NCI-H2196 (cell line): ENCODE results near the gene PM20D1.
"Not testable (repeated sequence)": the region's sequence is repeated elsewhere in the genome, so short reads cannot be mapped to it uniquely, and the experiment has no call there.

Experiments used
- DNase-seq: peaks from one replicate; lab custom pipeline; 2025; ENCODE audit not compliant: unreplicated experiment; lab: John Stamatoyannopoulos, UW

The PM20D1 gene

DNA sequence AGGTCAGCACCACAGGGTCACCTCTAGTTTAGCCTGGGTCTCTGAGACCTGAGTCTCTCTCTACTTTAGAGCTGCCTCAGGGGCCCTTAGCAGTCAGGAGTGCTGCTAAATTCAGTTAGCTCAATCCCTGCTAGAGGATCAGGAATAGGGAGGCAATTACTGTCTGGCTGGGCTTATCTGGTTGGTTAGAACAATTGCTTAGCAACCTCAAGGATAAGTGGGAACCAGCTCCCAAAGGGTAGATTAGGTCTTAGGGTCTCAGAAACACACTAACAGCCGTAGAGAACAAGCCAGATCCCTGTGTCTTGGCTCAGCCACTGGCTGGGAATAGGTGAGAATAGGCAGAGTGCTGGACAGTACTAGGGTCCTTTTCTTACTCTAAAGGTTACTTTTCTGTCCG, 7.7 kb downstream of the PM20D1 start:
- DNase-seq, result no peak

DNA sequence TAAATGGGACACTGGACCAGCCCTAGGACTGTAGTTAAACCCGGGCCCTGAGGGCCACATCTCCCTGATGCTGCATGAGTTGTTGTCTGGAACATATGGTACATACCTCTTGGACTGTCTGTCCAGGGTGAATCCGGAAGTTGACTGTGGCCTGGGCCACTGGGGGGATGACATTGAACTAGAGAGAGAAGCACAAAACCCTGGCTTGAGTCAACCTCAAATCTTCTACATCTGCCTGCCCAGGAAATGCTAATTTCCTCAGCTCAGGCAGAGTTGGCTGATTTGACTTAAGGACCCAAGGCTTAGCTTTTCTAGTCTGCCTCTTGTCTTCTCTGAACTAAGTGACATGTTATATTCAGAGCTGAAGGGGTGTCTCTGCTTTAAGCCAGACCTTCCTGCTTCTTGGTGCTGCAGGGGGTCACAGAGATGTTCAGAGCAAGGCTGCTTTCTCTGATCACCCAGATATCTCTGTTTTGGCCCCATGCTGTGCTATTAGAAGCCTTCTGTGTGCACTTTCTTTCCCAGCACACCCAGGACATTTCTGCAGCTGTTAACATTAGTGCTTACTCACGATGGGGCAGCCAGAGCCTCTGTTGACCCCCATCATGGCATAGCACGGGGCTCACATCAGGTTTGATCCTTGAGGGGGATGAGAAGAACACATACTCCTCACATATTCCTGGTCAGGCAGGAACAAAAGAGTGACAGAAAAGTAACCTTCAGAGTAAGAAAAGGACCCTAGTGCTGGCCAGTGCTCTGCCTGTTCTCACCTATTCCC, 9.6 kb downstream of the PM20D1 start:
- no peak for DNase-seq

DNA sequence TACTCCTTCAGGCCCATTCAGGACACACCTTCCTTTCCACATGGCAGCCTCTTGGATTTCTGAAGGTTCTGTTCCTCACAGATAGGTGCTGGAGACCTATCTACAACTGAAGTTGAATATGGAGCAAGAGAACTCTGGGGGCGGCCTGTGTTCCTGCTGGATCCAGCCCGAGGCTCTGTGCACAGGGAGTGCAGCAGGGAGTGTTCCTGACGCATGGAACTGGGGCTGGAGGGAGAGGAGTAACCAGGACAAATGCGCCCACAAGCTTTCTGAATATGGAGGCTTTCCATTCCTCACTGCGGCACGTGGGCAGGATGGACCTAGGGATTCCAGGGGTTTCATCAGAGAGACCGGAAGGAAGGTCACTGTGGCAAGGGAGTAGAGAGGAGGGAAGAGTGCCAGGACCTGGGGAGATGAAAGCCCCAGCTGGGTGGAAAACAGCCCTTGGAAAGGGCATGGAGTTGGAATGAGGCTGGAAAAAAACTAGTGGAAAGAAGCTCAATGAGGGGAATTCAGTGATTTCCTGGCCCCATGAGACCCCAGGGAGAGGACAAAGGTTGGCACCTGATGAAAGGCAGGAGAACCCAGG, 12.5 kb downstream of the PM20D1 start:
- no peak for DNase-seq

DNA sequence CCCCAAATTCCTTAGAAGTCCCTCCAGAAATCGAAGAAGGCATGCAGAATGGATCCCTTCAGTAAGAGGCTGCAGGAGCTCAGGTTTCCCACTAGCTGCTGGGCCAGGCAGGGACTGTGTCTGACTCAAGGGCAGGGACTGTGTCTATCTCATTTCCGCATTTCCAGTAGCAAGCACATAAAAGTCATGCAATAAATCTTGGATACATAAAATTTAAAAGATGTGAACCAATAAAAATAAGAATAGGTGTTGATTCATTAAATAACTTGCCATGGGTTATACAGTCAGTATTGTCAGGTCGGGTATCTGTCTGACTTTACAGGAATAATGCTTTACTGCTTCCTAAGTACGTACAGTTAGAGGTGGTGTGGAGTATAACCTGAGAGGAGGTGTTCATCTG, 15.2 kb downstream of the PM20D1 start:
- DNase-seq, result no peak

DNA sequence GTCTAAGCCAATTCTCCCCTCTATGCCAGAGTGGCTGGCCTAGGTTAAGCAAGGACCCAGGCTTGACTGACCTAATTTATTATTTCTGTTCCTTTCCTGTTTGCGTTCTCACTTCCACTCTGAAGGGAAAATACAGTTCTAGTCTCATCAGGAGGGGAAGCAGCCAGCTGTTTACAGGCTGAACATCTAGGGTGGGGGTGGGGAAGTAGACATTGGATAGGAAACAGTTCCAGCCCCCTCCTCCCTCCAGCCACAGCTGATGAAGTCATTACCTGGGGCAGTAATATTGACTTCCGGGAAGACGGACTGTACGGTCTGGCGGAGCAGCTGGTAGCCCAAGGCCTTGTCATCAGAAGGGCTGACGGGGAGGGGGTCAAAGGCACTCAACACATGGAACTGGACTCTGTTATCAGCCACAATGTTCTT, 17.6 kb downstream of the PM20D1 start:
- no peak for DNase-seq

DNA sequence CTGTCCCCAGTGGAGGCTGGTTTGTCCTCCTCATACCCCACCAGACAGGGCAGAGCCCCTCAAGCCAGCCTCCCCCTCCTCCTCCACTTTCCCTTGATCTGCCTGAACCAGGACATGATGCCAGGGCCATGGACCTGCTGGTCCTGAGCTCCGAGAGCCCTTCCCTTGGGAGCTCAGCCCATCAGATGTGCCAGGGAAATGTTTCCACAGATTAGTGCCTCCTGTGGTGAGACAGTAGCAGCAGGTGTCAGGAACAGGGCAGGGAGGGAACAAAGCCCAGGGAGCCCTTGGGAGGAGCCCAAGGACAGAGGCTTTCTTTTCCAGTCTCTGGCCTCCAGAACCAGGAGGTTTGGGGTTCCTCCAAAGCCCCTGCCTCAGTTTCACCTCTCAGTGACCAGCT, 22.3 kb downstream of the PM20D1 start:
- DNase-seq, result peak; percentile 9

DNA sequence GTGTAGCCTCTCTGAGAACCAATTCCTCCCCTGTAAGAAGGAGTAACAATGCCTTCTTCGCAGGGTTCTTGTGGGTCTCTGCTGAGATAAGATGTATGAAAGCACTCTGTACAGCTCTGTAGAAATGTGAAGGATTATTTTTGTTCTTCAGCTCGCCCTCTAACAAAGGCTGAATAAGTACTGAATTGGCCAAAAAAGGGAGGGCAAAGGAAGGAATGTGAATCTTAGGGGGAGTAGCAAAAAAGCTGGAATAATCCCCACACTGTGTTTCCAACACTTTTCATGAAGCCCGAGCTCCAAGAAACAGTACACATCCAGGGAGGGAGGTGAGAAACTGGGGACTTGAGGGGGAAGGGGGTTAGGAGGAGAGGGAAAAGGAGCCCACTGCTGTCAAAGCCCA, 22.9 kb downstream of the PM20D1 start:
- no peak for DNase-seq

DNA sequence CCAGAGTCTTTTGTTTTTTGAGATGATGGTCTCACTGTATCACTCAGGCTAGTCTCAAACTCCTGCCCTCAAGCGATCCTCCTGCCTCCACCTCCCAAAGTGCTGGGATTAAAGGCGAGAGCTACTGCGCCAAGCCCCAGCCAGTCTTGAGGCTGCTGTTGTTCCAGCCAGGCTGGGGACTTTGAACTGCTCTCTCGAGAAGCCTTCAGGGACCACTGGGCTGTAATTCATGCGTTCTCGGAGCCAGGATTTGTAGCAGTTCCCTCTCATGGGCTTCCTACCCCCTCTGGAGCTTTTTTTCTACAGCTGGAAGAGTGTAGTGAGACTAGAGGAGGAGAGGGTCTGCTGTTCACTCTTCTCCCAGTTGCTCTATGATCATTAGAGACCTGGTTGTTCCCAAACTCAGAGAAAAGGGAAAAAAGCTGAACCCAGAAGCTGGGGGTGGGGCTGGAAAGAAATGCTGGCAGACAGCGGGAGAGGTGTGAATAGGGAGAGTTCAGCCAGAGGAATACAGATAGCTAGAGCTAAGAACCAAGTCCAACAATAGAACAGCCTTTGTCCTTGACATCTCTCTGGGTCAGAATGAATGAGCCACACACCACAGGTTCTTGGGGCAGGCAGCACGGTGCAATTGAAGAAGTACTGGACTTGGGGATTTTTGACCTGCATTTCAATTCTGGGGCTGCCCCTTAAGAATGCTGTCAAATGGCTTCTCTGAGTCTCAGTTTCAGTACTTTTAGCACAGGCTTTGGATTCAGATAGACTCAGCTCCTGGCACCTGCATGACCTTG, 23.7 kb downstream of the PM20D1 start:
- DNase-seq, result no peak

DNA sequence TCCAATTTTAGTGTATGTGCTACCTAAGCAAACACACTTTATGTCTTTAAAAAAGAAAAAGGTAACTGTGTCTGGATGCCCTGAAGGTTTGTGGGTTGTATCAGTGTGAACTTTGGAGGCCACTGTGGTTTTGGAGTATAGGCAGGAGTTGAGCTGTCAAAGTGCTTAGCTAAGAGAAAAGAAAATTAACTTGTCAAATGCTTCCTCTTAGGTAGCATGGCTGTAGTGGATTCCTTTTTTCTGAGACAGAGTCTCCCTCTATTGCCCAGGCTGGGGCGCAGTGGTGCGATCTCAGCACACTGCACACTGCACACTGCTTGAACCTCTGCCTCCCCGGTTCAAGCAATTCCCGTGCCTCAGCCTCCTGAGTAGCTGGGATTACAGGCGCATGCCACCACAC, 25.8 kb downstream of the PM20D1 start:
- no peak for DNase-seq

DNA sequence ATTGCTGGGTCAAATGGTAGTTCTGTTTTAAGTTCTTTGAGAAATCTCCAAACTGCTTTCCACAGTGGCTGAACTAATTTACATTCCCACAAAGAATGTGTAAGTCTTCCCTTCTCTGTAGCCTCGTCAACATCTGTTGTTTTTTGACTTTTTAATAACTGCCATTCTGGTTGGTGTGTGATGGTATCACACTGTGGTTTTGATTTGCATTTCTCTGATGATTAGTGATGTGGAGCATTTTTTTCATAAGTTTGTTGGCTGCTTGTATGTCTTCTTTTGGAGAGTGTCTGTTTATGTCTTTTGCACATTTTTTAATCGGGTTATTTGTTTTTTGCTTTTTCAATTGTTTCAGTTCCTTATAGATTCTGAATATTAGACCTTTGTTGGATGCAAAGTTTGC, 26.7 kb downstream of the PM20D1 start:
- DNase-seq, result not testable (repeated sequence)

DNA sequence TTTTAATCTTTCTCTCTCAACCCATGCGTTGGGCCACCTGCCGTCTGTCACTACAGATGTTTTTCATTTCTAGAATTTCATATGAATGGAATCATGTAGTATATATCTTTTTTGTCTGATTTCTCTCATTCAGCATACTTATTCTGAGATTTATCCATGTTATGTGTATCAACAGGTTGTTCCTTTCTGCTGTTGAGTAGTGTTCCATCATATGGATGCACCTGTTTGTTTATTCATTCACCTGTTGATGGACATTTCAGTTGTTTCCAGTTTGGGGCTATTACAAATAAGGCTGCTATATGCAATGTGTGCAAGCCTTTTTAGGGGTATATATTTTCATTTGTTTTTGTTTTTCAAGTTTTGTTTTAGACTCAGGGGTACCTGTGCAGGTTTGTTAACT, 27.5 kb downstream of the PM20D1 start:
- no peak for DNase-seq

DNA sequence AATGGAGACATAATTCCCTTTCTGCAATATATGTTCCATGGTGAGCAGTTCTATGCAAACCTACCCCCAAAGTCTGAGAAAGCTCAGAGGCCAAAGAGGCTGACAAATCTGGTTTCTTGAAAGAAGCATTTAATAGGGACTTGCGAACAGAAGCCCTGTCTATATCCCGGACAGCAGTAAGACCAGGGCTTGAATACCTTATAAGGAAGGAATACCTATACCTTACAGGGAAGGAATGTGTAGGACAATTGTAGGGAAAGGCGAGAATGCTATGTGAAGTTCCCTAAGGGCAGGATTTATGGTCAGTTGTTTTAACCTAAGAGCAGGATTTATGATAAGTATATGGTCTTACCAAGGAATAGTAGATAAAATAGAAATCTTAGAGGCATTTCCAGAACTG, 31.9 kb downstream of the PM20D1 start:
- DNase-seq, result no peak

DNA sequence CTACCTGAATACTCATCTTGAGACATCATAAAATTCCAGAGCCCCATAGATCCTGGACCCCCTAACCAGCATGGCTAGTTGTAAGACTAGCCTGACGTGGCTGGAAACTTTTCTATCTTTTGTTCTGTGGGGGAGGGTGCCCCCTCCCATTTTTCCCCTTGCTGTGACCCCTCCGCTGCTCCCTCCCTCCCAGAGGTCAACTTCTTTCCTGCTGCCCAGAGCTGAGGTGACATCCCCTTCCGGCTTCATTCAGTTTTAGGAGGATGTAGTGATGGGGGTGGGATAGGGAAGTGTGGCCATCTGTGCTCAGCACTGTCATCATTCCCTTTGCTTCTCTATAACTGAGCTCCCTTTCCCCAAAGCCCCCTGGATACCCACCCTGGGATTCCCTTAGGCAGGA, 32.6 kb downstream of the PM20D1 start:
- DNase-seq, result no peak

DNA sequence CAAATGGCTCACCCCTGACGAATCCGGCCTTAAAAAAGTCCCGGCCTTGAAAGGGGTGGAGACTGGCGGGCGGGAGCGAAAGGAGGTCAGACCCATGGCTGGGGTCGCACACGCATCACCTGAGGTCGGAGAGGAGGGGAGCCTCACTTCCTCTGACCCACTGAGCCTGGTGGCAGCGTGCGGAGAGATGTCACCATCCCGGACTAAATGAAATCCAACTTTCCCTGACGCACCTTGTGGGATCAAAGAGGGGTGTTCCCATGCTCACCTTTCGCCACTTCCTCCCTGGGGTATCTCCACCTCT, 36.2 kb downstream of the PM20D1 start:
- DNase-seq, result no peak

DNA sequence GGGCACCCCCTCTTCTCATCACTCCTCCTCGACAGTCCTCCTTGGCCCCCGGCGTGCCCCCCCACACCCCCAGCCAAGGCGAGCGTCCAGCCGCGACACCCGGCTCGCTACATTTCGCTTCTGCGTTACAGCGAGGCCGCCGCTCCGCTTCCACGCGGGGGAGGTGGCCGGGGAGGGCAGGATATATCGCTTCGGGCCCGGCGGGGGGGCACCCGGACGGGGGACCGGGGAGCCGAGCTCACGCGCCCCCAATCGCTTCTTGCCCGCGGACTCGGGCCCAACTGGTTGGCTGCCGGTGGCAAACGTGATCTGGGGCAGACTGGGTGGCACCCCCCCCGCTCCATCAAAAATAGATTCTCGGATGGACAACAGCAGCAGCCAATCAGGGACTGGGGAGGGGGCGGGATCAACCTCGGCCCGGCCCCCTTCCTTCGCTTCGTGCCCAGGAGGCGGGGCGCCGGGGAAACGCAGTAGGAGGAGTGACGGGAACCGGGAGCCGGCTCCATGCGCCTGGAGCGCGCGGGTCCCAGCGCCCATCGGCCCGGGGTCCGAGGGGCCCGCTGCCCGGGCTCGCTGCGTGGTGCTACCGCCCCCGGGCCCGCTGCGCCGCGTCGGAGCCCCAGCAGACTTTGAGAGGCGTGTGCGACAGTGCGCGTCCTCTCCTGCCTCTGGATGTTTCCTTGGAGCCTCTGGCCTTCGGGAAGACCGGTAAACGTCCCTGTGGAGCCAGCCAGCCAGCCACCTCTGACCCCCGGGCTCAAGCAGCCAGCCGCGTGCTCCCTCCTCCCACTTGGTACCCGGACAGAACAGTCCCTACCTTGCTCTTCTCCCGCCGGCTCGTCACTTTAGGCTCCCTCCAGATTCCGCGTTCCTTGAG, 36.8 kb downstream of the PM20D1 start, which contains the start of gene SLC41A1:
Gene SLC41A1 (minus strand): TSS at position 321 of the 877 bp plus-strand sequence. CDS start 2,757 bp downstream, outside the sequence.
- DNase-seq, result peak; percentile 91

DNA sequence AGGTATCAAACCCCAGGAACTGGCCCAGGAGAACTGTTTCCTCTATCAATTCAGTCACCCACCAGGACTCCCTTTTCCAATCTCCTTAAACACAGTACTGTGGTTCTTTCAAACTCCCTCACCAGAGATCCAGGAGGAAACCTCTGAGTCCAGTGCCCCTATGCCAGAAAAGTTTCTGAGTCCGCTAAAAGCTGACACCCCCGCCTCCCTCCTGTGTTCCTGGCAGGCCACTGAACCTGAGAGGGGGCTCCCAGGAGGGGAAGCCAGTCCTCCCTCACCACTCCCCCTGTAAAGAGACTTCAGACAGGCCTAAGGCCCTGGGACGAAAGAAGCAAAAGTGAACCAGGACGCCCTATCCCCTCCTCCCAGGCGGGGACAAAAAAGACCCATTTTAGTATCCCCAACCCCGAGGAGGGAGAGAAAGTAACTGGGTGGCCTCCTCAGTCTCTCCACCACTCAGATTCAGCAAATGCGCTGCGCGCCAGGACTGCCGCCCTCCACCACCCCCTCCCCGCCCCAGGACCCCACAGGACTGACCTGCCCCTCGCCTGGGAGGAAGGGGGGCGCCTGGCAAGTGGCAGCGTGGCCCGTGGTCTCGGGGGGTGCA, 37.6 kb downstream of the PM20D1 start:
- no peak for DNase-seq

DNA sequence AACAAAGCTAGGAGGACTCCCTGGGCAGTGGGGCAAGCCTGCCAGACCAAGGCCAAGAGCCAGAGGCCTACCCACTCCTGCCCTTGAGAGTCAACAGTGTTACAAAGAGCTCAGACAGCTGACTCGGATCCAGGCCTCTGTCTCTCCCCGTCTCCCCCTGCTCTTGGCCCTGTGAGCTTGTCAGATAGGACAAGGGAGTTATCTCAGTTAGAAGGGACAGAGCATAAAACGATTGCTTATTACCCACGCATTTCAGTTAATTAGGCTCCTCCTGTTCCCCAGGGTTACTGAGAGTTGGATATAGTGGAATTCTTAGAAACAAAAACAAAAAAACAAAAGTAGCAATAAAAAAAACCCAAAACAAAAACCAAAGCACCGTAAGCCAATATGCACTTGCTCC, 38.3 kb downstream of the PM20D1 start:
- no peak for DNase-seq

DNA sequence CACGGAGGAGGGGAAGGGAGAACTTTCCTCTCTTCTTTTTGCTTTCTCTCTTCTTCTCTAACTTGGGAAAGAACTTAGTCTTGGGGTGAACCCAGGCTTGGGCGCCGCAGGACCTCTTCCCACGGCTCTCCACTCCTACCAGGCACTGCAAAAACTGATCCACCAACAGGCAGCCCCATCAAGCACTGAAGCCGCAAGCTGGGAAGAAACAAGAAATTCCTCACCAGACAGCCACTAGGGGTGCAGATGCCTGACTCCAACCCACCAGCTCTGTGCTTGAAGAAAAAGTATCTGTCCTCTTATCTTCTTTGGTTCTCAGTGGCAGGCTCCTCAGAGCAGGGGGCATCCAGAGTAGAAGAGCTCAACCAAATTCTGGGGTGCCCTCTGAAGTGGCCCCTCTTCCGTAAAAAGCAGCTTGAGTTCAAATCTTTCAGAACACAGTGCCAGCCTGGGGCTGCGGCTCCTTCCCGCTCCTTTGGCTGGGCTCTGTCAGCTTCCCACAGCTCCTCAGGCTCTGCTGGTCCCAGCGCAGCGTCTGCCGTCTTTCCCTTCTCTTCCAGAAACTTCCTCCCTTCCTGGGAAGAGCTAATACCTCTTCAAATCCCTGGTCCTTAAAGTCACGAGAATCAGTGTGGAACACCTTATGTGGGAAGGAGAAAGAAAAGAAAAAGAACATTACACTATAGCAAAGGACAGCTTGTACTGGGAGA, 39.3 kb downstream of the PM20D1 start:
- no peak for DNase-seq

DNA sequence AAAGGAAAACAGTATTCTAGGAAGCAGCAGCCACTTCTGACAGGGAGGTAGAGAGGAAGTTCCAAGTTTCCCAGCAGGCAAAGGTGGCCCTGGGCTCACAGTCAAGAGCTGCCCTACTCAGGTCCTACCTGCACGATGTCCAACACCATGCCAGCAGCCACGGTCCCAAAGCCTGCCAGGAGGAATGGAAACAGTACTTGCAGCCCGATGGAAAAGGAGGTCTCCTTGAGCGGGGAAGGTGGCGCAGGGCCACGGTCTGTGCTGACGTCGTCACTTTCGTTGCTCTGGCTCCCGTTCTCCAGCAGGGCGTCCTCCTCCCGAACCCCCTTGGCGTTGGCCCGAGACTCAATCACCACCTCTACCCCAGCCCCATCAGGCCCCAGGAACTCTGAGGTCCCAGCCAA, 40.0 kb downstream of the PM20D1 start:
- no peak for DNase-seq

DNA sequence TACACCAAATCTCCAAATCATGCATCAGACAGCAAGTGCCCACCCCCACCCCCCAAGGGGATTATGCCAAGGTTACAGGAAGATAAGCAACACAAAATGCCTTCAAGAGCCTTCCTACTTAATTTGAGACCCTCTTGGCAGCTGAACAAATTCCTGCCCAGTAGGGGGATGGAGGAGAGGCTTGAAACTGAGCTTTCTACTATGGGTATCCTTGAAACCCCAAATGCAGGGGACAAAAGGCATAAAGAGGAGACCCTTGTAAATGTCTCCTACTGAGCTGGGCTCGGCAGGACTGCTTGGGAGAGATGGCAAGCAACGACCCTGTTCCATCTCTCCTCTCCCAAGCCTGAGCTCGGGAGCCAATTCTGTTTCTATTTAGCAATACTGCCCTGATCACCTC, 40.5 kb downstream of the PM20D1 start:
- DNase-seq, result no peak
